HEK293 (cell line): ENCODE measurements around the gene IKZF4.

ENCODE experiments used
- CTCF ChIA-PET: fragments of 350-600 bp; formaldehyde crosslinking; extraction: SDS; loops from one replicate; lab custom pipeline; 2021; ENCODE audit warnings: antibody characterized with exemption; lab: Yijun Ruan, JAX
- POLR2A ChIA-PET: fragments of 300-600 bp; formaldehyde crosslinking; extraction: SDS; loops from one replicate; lab custom pipeline; 2020; ENCODE audit warnings: antibody characterized with exemption, inconsistent platforms; lab: Yijun Ruan, JAX
- H3K27ac ChIP-seq: fragments of 200-500 bp; sonication (Bioruptor generic); 2 replicates; pipeline ENCODE4 v1.5.1; 2014; ENCODE audit warnings: low read depth, low read length, control low read depth, inconsistent platforms; ENCODE audit errors: extremely low read depth
- H3K36me3 ChIP-seq, 2 experiments: fragments of 200-500 bp in 1 of 2; sonication (Bioruptor generic) in 1 of 2; 1 replicate in 1 of 2; 2 replicates in 1 of 2; pipeline ENCODE4 v1.5.1; 2014 to 2017; ENCODE audit warnings: inconsistent platforms in 2 of 2, low read length in 2 of 2; ENCODE audit not compliant: control insufficient read depth in 2 of 2, insufficient read depth in 1 of 2
- H3K4me1 ChIP-seq: fragments of 200-500 bp; sonication (Bioruptor generic); 2 replicates; pipeline ENCODE4 v1.5.1; 2014; ENCODE audit warnings: mild to moderate bottlenecking, low read length, inconsistent platforms; ENCODE audit not compliant: control insufficient read depth, insufficient read depth
- H3K4me3 ChIP-seq: 2 replicates; pipeline ENCODE4 v1.5.1; 2011; ENCODE audit warnings: low read depth, mild to moderate bottlenecking, control low read depth, low read length, moderate library complexity
- H3K9me3 ChIP-seq: fragments of 200-500 bp; sonication (Bioruptor generic); 2 replicates; pipeline ENCODE4 v1.5.1; 2014; ENCODE audit warnings: low read depth, low read length, inconsistent platforms; ENCODE audit not compliant: control insufficient read depth, insufficient read depth
- KLF9 ChIP-seq: fragments of 450-650 bp; formaldehyde crosslinking; IDR thresholded peaks from 2 replicates; pipeline ENCODE4 v1.5.1; 2016; ENCODE audit warnings: missing biosample characterization, missing genetic modification characterization, low read depth
- OSR2 ChIP-seq: fragments of 450-650 bp; formaldehyde crosslinking; IDR thresholded peaks from 2 replicates; pipeline ENCODE4 v1.5.1; 2016; ENCODE audit warnings: missing biosample characterization, missing genetic modification characterization
- SP2 ChIP-seq: fragments of 450-650 bp; formaldehyde crosslinking; IDR thresholded peaks from 2 replicates; pipeline ENCODE4 v1.5.1; 2016; ENCODE audit warnings: missing biosample characterization, missing genetic modification characterization
- SP3 ChIP-seq: fragments of 450-650 bp; formaldehyde crosslinking; IDR thresholded peaks from 2 replicates; pipeline ENCODE4 v1.5.1; 2016; ENCODE audit warnings: missing biosample characterization, missing genetic modification characterization
- ZBTB17 ChIP-seq: fragments of 450-650 bp; formaldehyde crosslinking; IDR thresholded peaks from 2 replicates; pipeline ENCODE4 v1.5.1; 2016; ENCODE audit warnings: missing biosample characterization, missing genetic modification characterization
- ZBTB20 ChIP-seq: fragments of 450-650 bp; formaldehyde crosslinking; IDR thresholded peaks from 2 replicates; pipeline ENCODE4 v1.5.1; 2016; ENCODE audit warnings: missing biosample characterization, missing genetic modification characterization
- ZNF2 ChIP-seq: fragments of 450-650 bp; formaldehyde crosslinking; IDR thresholded peaks from 2 replicates; pipeline ENCODE4 v1.5.1; 2016; ENCODE audit warnings: missing biosample characterization, missing genetic modification characterization
- ZNF202 ChIP-seq: fragments of 450-650 bp; formaldehyde crosslinking; IDR thresholded peaks from 2 replicates; pipeline ENCODE4 v1.5.1; 2016; ENCODE audit warnings: missing biosample characterization, missing genetic modification characterization, borderline replicate concordance
- ZNF24 ChIP-seq: fragments of 450-650 bp; formaldehyde crosslinking; IDR thresholded peaks from 2 replicates; pipeline ENCODE4 v1.5.1; 2016; ENCODE audit warnings: missing biosample characterization, missing genetic modification characterization
- ZNF394 ChIP-seq: fragments of 450-650 bp; formaldehyde crosslinking; IDR thresholded peaks from 2 replicates; pipeline ENCODE4 v1.5.1; 2016; ENCODE audit warnings: missing biosample characterization, missing genetic modification characterization, mild to moderate bottlenecking, moderate library complexity, borderline replicate concordance
- ZNF561 ChIP-seq: fragments of 450-650 bp; IDR thresholded peaks from 2 replicates; pipeline ENCODE4 v1.5.1; 2018; ENCODE audit warnings: missing biosample characterization, missing genetic modification characterization, borderline replicate concordance
- ZNF596 ChIP-seq: fragments of 450-650 bp; IDR thresholded peaks from 2 replicates; pipeline ENCODE4 v1.5.0; 2018; ENCODE audit warnings: missing biosample characterization, mild to moderate bottlenecking, missing genetic modification characterization, moderate library complexity
- ZNF670 ChIP-seq: fragments of 450-650 bp; formaldehyde crosslinking; IDR thresholded peaks from 2 replicates; pipeline ENCODE4 v1.5.1; 2016; ENCODE audit warnings: missing biosample characterization, missing genetic modification characterization, low read depth
- ZNF76 ChIP-seq: fragments of 450-650 bp; formaldehyde crosslinking; IDR thresholded peaks from 2 replicates; pipeline ENCODE4; 2016; ENCODE audit warnings: low read depth, missing biosample characterization, missing genetic modification characterization, borderline replicate concordance
- TF ChIP-seq, protein P1 (sequence below): fragments of 450-650 bp; formaldehyde crosslinking; IDR thresholded peaks from 2 replicates; pipeline ENCODE4 v1.5.1; 2016; ENCODE audit warnings: missing biosample characterization, missing genetic modification characterization
- TF ChIP-seq, protein P2 (sequence below): fragments of 450-650 bp; formaldehyde crosslinking; IDR thresholded peaks from 2 replicates; pipeline ENCODE4 v1.5.1; 2016; ENCODE audit warnings: missing biosample characterization, missing genetic modification characterization
- TF ChIP-seq, protein P3 (sequence below): fragments of 450-650 bp; formaldehyde crosslinking; IDR thresholded peaks from 2 replicates; pipeline ENCODE4 v1.5.1; 2016; ENCODE audit warnings: missing biosample characterization, missing genetic modification characterization

The IKZF4 gene

DNA sequence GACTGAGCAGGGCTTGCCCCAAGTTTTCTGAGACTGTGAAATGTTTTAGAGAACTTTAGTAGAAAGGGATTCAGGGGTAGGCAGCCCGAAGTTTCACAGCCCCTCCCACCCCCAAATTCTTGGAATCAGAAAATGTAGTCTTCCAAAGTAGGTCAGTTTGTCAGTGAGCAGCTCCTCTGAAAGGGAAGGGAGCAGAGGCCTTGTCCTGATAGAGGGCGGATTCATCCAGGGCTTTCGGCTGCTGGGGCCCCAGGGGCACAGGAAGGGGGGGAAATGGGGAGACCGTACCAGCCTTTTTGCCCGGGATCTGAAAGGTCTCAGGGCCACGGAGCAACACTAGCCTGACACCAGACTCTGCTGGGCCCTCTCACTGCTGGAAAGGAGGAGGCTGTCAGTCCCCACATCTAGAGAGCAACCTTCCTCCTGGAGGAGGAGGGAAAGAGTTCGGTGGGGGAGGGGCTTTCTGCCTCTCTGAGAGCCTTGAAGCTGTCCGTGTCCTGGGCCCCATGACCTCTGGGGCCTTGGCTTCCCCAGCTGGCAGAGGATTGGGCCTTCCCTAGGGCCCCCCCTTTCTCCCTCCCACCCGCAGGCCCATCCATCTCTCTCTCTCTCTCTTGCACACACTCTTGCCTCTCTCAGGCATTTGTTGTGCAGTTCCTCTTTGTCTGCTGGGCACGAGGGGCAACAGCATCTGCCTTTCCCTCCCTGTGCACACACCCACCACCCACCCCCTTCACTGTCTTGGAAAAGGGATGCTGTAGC, at the start of gene IKZF4:
Gene IKZF4, plus strand, starts transcription at position 621 of the 762 bp plus-strand sequence. CDS start 451 bp downstream, outside the sequence.
- ChIA-PET POLR2A (no interaction called here), CTCF (interaction anchor here (0.9 to 1.8 kb wide), 2 partner anchors 9 to 80 kb away, joined by 3 to 4 read pairs; no protein-coding TSS in a partner anchor)
- Histone ChIP-seq H3K9me3 (no peaks in the 10 kb centered on the region), H3K4me3 (no peak within 1 kb of the TSS), H3K4me1 (no peaks in the 10 kb centered on the region), H3K27ac (no peak within 1 kb of the TSS), H3K36me3 (peaks cover 0 to 11% of the 10 kb centered on the region in 2 experiments; a peak in 1 of 3 replicates)
- TF ChIP-seq ZNF394 = no peak

DNA sequence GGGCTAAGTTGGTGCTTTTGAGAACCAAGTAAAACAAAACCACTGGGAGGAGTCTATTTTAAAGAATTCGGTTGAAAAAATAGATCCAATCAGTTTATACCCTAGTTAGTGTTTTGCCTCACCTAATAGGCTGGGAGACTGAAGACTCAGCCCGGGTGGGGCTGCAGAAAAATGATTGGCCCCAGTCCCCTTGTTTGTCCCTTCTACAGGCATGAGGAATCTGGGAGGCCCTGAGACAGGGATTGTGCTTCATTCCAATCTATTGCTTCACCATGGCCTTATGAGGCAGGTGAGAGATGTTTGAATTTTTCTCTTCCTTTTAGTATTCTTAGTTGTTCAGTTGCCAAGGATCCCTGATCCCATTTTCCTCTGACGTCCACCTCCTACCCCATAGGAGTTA, 48.8 kb upstream of the IKZF4 start:
- POLR2A ChIA-PET = no interaction called here
- peaks cover 10 to 63% of the 10 kb centered on the region in 2 experiments for H3K36me3 ChIP-seq
- no peak overlapping the region for H3K4me3 ChIP-seq
- no peak overlapping the region for H3K27ac ChIP-seq
- CTCF ChIA-PET = interaction anchor here (0.6 to 0.8 kb wide), 2 partner anchors 24 to 165 kb away, joined by 3 read pairs; no protein-coding TSS in a partner anchor
- H3K9me3 ChIP-seq = no peaks in the 10 kb centered on the region
- TF ChIP-seq ZNF24 (no peak), ZNF76 (tag by site-specific recombination) (no peak), KLF9 (tag by site-specific recombination) (no peak), ZNF670 (tag by site-specific recombination) (no peak), SP2 (tag by site-specific recombination) (0 out of 2 replicates have a peak, but pooled peaks have one; percentile 21), ZNF596 (tag by site-specific recombination) (no peak), ZNF202 (no peak), ZBTB20 (peak; percentile 96), ZBTB17 (tag by site-specific recombination) (peak; percentile 36), SP3 (tag by site-specific recombination) (0 out of 2 replicates have a peak, but pooled peaks have one; percentile 11), ZNF2 (tag by site-specific recombination) (no peak), ZNF561 (tag by site-specific recombination) (no peak), OSR2 (no peak)
- TF ChIP-seq, protein P1, sequence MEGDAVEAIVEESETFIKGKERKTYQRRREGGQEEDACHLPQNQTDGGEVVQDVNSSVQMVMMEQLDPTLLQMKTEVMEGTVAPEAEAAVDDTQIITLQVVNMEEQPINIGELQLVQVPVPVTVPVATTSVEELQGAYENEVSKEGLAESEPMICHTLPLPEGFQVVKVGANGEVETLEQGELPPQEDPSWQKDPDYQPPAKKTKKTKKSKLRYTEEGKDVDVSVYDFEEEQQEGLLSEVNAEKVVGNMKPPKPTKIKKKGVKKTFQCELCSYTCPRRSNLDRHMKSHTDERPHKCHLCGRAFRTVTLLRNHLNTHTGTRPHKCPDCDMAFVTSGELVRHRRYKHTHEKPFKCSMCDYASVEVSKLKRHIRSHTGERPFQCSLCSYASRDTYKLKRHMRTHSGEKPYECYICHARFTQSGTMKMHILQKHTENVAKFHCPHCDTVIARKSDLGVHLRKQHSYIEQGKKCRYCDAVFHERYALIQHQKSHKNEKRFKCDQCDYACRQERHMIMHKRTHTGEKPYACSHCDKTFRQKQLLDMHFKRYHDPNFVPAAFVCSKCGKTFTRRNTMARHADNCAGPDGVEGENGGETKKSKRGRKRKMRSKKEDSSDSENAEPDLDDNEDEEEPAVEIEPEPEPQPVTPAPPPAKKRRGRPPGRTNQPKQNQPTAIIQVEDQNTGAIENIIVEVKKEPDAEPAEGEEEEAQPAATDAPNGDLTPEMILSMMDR (tag by site-specific recombination) = no peak
- TF ChIP-seq, protein P2, sequence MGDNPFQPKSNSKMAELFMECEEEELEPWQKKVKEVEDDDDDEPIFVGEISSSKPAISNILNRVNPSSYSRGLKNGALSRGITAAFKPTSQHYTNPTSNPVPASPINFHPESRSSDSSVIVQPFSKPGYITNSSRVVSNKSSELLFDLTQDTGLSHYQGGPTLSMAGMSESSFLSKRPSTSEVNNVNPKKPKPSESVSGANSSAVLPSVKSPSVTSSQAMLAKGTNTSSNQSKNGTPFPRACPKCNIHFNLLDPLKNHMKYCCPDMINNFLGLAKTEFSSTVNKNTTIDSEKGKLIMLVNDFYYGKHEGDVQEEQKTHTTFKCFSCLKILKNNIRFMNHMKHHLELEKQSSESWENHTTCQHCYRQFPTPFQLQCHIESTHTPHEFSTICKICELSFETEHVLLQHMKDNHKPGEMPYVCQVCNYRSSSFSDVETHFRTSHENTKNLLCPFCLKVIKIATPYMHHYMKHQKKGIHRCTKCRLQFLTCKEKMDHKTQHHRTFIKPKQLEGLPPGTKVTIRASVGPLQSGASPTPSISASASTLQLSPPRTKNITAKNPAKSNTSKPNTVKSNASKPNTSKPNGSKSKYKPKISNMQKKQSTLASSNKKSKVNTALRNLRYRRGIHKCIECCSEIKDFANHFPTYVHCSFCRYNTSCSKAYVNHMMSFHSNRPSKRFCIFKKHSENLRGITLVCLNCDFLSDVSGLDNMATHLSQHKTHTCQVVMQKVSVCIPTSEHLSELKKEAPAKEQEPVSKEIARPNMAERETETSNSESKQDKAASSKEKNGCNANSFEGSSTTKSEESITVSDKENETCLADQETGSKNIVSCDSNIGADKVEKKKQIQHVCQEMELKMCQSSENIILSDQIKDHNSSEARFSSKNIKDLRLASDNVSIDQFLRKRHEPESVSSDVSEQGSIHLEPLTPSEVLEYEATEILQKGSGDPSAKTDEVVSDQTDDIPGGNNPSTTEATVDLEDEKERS = no peak
- TF ChIP-seq, protein P3, sequence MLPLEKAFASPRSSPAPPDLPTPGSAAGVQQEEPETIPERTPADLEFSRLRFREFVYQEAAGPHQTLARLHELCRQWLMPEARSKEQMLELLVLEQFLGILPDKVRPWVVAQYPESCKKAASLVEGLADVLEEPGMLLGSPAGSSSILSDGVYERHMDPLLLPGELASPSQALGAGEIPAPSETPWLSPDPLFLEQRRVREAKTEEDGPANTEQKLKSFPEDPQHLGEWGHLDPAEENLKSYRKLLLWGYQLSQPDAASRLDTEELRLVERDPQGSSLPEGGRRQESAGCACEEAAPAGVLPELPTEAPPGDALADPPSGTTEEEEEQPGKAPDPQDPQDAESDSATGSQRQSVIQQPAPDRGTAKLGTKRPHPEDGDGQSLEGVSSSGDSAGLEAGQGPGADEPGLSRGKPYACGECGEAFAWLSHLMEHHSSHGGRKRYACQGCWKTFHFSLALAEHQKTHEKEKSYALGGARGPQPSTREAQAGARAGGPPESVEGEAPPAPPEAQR (tag by site-specific recombination) = no peak
- H3K4me1 ChIP-seq = peaks cover 4% of the 10 kb centered on the region; the same call in 1 of the 2 replicates
